Measurements from ENCODE around the gene OCIAD2. TPM values are rescaled to one million over a fixed set of nuclear protein-coding genes. Genes with fewer than 3 reads are reported as not detected.
"Not testable (repeated sequence)": the region's sequence is repeated elsewhere in the genome, so short reads cannot be mapped to it uniquely, and the experiment has no call there.

The OCIAD2 gene
- total RNA-seq, 1 donor from 2014 or later, result 73.1 TPM

DNA sequence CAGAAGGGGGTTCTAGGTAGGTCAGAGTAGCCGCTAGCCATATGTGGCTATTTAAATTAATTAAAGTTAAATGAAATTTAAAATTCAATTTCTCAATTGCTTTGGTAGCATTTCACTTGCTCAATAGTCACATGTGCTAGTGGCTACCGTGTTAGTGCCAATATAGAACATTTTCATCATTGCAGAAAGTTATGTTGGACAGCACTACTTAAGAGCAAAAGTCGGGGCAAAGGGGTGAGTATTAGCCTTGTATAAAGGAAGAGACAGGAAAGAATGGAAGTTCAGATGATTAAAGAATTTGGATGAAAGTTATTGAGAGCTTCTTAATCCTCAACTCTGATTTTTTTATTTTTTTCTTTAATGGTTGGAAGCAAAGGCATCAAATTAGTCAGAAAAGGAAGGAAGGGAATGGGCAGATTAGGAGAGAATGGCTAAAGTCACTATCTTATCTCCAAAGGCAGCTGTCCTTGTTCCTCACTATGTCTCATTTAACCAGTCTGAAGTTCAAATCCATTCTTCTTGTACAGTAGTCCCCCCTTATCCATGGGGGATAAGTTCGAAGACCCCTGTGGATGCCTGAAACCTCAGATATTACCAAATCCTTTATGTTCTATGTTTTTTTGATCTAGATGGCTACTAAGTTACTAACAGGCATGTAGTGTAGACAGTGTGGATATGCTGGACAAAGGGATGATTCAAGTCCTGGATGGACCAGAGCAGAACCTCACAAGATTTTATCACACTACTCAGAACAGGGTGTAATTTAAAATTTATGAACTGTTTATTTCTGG is 52.8 kb downstream of the OCIAD2 start:
- Mint-ChIP-seq H3K4me3 (no peak overlapping the region), H3K27ac (no peak overlapping the region), H3K4me1 (no peaks in the 10 kb centered on the region), H3K36me3 (peaks cover 38% of the 10 kb centered on the region), H3K27me3 (ENCODE audit: low read depth) (no peaks in the 10 kb centered on the region), H3K9me3 (no peaks in the 10 kb centered on the region)
- no peak for DNase-seq (ENCODE audit: low spot score in 2 of 2, unreplicated experiment in 2 of 2)
- TF ChIP-seq, protein P1, sequence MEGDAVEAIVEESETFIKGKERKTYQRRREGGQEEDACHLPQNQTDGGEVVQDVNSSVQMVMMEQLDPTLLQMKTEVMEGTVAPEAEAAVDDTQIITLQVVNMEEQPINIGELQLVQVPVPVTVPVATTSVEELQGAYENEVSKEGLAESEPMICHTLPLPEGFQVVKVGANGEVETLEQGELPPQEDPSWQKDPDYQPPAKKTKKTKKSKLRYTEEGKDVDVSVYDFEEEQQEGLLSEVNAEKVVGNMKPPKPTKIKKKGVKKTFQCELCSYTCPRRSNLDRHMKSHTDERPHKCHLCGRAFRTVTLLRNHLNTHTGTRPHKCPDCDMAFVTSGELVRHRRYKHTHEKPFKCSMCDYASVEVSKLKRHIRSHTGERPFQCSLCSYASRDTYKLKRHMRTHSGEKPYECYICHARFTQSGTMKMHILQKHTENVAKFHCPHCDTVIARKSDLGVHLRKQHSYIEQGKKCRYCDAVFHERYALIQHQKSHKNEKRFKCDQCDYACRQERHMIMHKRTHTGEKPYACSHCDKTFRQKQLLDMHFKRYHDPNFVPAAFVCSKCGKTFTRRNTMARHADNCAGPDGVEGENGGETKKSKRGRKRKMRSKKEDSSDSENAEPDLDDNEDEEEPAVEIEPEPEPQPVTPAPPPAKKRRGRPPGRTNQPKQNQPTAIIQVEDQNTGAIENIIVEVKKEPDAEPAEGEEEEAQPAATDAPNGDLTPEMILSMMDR (IDR thresholded peaks at IDR 0.05; ENCODE audit: unreplicated experiment), result no peak

DNA sequence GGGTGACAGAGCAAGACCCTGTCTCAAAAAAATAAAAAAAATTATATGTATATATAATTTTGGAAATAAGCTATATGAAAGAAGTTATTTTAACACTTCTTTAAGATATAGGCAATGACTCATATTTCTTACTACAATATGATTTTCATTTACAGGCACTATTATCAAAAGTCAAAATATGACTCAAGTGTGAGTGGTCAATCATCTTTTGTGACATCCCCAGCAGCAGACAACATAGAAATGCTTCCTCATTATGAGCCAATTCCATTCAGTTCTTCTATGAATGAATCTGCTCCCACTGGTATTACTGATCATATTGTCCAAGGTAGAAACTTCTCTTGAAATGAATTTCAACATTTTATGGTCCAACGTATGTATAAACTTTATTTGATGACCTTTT is 54.9 kb downstream of the OCIAD2 start:
- Mint-ChIP-seq H3K36me3 (peaks cover 35% of the 10 kb centered on the region), H3K4me1 (no peaks in the 10 kb centered on the region)
- TF ChIP-seq, protein P1 (IDR thresholded peaks at IDR 0.05; ENCODE audit: unreplicated experiment), result no peak

GRCh38 chr4:48848799-48849198 is 57.8 kb downstream of the OCIAD2 start:
- not testable (repeated sequence) for H3K4me1 Mint-ChIP-seq; H3K27ac Mint-ChIP-seq; H3K4me3 Mint-ChIP-seq; H3K9me3 Mint-ChIP-seq; DNase-seq (ENCODE audit: low spot score in 2 of 2, unreplicated experiment in 2 of 2); H3K27me3 Mint-ChIP-seq (ENCODE audit: low read depth)
- H3K36me3 Mint-ChIP-seq, result peaks cover 49% of the 10 kb centered on the region

More for the DNA sequence above, 54.9 kb downstream of the OCIAD2 start:
- H3K27me3 Mint-ChIP-seq (ENCODE audit: low read depth), result no peaks in the 10 kb centered on the region
- no peak overlapping the region for H3K27ac Mint-ChIP-seq
- DNase-seq (ENCODE audit: low spot score in 2 of 2, unreplicated experiment in 2 of 2), result no peak
- H3K9me3 Mint-ChIP-seq, result no peaks in the 10 kb centered on the region
- H3K4me3 Mint-ChIP-seq, result no peak overlapping the region

DNA sequence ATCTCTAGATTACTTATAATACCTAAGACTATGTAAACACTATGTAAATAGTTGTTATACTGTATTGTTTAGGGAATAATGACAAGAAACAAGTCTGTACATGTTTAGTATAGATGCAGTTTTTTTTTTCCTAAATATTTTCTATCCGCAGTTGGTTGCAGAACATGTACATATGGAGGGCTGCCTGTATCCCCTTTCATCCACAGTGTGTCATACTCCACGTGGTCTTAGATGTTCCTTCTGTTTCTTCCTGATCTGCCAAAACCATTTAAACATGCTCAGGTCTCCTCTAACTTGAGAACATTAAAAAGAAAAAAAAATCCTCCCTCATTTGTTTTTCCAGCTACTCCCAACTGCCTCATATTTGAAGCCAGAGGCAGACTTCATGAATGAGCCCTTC is 61.7 kb downstream of the OCIAD2 start:
- TF ChIP-seq, protein P1 (IDR thresholded peaks at IDR 0.05; ENCODE audit: unreplicated experiment), result no peak
- peak overlapping the region; percentile 14 for H3K27ac Mint-ChIP-seq
- peaks cover 38% of the 10 kb centered on the region for H3K36me3 Mint-ChIP-seq
- no peaks in the 10 kb centered on the region for H3K27me3 Mint-ChIP-seq (ENCODE audit: low read depth)
- no peak overlapping the region for H3K4me3 Mint-ChIP-seq
- DNase-seq (ENCODE audit: low spot score in 2 of 2, unreplicated experiment in 2 of 2), result no peak
- no peaks in the 10 kb centered on the region for H3K9me3 Mint-ChIP-seq
- H3K4me1 Mint-ChIP-seq, result no peaks in the 10 kb centered on the region

GRCh38 chr4:48841045-48841827 is 65.3 kb downstream of the OCIAD2 start:
- peaks cover 36% of the 10 kb centered on the region for H3K36me3 Mint-ChIP-seq

More at GRCh38 chr4:48841045-48841827, 65.3 kb downstream of the OCIAD2 start:
- Mint-ChIP-seq H3K9me3 (no peaks in the 10 kb centered on the region), H3K27me3 (ENCODE audit: low read depth) (no peaks in the 10 kb centered on the region), H3K27ac (no peak overlapping the region), H3K4me1 (no peaks in the 10 kb centered on the region), H3K4me3 (no peak overlapping the region)
- TF ChIP-seq, protein P1 (IDR thresholded peaks at IDR 0.05; ENCODE audit: unreplicated experiment), result no peak
- no peak for DNase-seq (ENCODE audit: low spot score in 2 of 2, unreplicated experiment in 2 of 2)

Measured in mesothelial cell of epicardium (in vitro differentiated cells).